AG09319 (cell line): ENCODE results near the gene CERS6.

ENCODE experiments used
- DNase-seq: peaks from one replicate; pipeline ENCODE4 v3.0.0-alpha.2; 2010; ENCODE audit warnings: low read depth; ENCODE audit errors: extremely low read depth
- TF ChIP-seq, protein P1 (sequence below): IDR thresholded peaks from 2 replicates; pipeline ENCODE4 v1.5.1; 2011; ENCODE audit warnings: low read depth, mild to moderate bottlenecking, inconsistent platforms, low read length, moderate library complexity

Gene CERS6

DNA sequence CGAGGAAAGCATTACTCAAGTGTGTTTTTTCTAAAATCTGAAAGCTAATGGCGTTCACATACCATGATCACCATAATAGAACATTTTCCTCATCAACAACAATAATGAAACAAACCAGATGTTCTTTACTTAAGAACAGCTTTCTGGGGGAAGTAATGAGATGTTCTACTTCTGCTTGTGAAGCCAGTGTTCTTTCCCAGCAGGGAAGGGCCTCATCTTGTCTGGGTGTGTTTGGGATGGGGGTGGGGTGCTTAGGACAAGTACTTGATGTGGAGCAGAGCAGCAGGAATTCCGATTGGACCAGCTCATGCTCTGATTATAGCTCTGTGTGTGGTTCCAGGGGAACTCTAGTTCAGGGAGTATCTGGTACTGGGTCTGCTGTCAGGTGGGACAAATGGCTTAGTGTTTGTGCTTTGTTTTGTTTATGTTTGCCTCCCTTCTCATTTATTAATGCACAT is 183.4 kb downstream of the CERS6 start:
- TF ChIP-seq, protein P1, sequence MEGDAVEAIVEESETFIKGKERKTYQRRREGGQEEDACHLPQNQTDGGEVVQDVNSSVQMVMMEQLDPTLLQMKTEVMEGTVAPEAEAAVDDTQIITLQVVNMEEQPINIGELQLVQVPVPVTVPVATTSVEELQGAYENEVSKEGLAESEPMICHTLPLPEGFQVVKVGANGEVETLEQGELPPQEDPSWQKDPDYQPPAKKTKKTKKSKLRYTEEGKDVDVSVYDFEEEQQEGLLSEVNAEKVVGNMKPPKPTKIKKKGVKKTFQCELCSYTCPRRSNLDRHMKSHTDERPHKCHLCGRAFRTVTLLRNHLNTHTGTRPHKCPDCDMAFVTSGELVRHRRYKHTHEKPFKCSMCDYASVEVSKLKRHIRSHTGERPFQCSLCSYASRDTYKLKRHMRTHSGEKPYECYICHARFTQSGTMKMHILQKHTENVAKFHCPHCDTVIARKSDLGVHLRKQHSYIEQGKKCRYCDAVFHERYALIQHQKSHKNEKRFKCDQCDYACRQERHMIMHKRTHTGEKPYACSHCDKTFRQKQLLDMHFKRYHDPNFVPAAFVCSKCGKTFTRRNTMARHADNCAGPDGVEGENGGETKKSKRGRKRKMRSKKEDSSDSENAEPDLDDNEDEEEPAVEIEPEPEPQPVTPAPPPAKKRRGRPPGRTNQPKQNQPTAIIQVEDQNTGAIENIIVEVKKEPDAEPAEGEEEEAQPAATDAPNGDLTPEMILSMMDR, result no peak
- no peak for DNase-seq

DNA sequence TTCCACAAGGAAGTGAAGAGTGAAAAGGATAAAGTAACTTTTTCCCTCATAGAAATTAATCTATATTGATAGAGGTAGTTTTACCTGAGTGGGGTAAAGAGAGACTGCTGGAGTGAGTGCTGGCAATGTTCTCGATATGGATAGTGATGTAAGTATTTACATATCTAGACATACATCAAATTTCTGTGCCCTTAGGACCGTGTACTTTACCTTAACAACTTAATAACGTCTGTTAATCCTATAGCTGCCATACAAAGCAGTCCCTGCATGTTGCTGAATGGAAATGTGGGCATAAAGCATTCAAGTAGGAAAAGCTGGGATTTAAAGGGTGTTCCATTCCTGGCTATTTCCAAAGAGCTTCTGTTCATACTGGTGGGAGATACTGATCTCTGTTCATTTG is 184.0 kb downstream of the CERS6 start:
- TF ChIP-seq, protein P1, result no peak
- no peak for DNase-seq

DNA sequence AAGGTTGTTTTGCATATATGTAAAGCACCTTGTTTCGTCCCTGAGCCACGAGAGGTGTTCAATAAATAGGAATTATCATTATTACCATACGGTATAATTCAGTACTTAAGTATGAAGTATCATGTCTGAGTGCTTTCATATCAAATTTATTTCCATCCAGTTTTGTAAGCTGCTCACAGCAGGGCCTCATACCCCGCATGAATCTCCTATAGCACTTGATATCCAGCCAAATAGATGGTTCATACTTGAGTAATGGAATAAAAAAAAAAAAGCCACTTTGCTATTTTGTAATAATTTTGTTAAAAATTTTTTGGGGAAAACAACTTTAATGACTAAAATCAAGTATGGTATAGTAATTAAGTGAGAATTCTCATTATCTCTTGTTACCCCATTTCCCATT is 185.6 kb downstream of the CERS6 start:
- no peak for DNase-seq
- TF ChIP-seq, protein P1, result no peak

DNA sequence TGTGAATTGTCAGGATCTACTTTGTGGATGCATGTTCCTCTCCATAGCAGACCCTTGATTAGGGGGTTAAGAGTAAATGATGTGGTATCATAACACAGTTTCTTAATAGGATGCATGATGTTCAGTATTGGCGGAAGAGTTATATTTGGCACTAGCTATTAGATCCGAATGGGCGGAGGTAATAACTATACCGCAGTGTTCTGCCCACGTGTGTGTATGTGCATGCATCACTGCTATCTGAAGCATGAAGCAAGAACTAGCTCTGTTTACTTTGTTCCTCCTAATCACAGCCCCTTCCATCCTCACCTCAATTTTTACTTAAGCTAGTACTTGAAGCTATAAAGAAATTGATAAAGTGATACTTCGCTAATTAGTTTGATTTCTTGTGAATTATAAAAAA is 186.8 kb downstream of the CERS6 start:
- no peak for DNase-seq

DNA sequence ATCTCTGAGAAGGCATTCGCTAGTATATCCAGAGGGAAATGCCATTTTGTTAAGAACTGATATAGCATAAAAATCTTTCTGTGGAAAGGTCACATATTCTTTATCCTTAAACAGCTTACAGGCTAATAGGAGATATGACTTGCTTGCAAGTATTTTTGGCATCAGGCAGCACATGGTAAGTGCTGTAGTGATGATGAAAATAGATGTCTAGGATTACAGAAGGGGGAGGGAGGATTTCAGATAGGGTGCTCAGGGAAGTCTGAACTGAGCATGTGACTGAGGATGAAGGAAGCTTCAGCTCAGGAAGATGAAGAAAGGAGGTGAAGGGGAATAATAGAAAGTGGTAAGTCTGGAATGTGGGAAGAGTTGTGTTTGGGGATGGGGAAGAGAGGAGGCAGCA is 187.9 kb downstream of the CERS6 start:
- TF ChIP-seq, protein P1, result no peak
- no peak for DNase-seq

More for the DNA sequence above, 186.8 kb downstream of the CERS6 start:
- TF ChIP-seq, protein P1, result no peak

DNA sequence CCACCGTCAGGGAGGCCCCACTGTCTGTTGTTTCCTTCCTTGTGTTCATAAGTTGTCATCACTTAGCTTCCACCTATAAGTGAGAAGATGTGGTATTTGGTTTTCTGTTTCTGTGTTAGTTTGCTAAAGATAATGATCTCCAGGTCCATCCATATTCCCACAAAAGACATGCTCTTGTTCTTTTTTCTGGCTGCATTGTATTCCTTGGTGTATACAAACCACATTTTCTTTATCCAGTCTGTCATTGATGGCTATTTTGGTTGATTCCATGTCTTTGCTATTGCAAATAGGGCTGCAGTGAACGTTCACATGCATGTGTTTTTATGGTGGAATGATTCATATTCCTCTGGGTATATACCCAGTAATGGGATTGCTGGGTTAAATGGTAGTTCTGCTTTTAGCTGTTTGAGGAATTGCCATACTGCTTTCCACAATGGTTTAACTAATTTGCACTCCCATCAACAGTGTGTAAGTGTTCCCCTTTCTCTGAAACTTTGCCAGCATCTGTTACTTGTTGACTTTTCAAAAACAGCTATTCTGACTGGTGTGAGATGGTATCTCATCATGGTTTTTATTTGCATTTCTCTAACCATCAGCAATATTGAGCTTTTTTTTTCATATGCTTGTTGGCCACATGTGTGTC is 189.7 kb downstream of the CERS6 start:
- TF ChIP-seq, protein P1, result no peak
- DNase-seq, result no peak

DNA sequence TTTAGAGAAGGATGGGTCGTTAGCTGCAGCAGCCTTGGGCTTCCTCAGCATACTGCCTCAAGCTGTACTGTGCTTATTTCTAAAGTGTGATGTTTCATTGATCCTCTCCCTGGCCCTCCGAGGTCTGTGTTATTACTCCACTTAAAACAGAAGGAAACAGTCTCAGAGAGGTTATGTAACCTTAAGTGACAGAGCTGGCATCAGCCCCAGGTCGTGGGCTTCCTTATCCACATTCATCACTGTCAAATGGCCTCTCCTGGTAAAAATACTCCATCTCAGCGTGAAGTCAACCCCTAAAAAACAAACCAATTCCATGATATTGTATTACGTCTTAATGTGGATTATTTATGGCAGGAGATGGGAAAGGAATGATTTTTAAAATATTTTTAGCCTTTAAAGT is 193.0 kb downstream of the CERS6 start:
- TF ChIP-seq, protein P1, result no peak
- DNase-seq, result no peak
